Erythroblast (primary cell): ENCODE data around the gene HNF4A.

Experiments
- GATA1 ChIP-seq: IDR thresholded peaks from 2 replicates; pipeline ENCODE4 v1.6.1; 2011; ENCODE audit warnings: low read depth, mild to moderate bottlenecking, control low read depth, low read length, moderate library complexity
- POLR2A ChIP-seq: IDR thresholded peaks from 2 replicates; pipeline ENCODE4 v1.6.1; 2011; ENCODE audit warnings: mild to moderate bottlenecking, low read length

DNA sequence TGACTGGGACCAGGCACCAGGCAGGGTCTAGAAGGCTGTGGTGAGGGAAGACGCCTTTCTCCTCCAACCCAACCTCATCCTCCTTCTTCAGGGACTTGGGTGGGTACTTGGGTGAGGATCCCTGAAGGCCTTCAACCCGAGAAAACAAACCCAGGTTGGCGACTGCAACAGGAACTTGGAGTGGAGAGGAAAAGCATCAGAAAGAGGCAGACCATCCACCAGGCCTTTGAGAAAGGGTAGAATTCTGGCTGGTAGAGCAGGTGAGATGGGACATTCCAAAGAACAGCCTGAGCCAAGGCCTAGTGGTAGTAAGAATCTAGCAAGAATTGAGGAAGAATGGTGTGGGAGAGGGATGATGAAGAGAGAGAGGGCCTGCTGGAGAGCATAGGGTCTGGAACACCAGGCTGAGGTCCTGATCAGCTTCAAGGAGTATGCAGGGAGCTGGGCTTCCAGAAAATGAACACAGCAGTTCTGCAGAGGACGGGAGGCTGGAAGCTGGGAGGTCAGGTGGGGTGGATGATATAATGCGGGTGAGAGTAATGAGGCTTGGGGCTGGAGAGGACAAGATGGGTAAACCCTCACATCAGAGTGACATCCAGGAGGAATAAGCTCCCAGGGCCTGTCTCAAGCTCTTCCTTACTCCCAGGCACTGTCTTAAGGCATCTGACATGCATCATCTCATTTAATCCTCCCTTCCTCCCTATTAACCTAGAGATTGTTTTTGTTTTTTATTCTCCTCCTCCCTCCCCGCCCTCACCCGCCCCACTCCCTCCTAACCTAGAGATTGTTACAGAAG, 75.0 kb downstream of the HNF4A start:
- TF ChIP-seq POLR2A (no peak), GATA1 (no peak)
